Measurements from ENCODE around the gene PKNOX2.

PKNOX2 gene

DNA sequence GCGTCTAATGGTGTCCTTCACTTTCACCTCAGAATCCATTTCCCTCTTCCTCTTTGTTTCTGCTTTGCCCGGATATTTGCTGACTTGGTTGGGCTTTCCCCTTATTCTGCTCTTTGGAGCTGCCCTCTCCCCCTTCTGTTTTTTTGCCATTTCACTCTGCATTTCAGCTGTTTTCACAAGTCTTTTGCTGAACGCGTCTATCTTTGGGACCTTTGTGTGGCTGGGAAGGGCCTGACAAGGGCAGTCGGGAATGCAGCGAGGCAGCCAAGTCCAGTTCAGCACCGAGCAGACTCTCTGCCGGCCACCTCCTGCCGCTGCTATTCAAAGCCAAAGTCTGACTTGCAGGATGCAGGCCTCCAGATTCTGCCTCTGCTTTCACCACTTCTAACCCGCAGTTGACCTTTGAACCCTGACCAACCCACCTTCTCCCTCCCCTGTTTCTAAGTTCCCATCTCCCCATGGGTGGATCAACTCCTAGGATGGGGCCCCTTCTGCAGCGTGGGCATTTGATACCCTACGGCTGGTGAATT, 293.3 kb downstream of the PKNOX2 start:
- DNase-seq (ENCODE audit: insufficient read length) (no peak), FAIRE-seq (no peak)
- no peak for TF ChIP-seq TAF1 (IDR thresholded peaks at IDR 0.05; ENCODE audit: borderline replicate concordance, low read depth, low read length)
- no peak for TF ChIP-seq POLR2AphosphoS5 (IDR thresholded peaks at IDR 0.05; ENCODE audit: low read depth, low read length)
- TF ChIP-seq POLR2A (IDR thresholded peaks at IDR 0.05; ENCODE audit: low read depth, low read length), result no peak

DNA sequence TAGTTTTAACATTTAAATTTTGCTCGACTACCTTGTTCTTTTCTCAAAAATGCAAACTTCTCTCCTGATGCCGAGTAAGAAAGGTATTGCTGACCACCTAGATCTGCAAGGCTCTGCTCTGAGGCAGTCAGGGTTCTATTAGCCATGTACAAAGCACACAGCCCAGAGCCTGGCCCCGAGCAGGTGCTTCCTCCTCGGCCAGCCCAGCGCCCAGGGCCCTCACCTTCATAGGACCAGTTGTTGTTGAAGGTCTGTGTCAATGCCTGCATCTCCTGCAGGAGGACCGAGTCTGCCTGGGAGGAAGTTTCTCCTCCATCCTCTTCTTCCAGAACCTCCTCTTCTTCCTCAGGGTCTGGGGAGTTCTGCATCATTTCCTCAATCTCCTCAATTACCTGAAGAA, 295.7 kb downstream of the PKNOX2 start:
- TF ChIP-seq POLR2A (IDR thresholded peaks at IDR 0.05; ENCODE audit: low read depth, low read length), result no peak
- TF ChIP-seq TAF1 (IDR thresholded peaks at IDR 0.05; ENCODE audit: borderline replicate concordance, low read depth, low read length), result no peak
- TF ChIP-seq POLR2AphosphoS5 (IDR thresholded peaks at IDR 0.05; ENCODE audit: low read depth, low read length), result no peak
- no peak for DNase-seq (ENCODE audit: insufficient read length)
- no peak for FAIRE-seq

GRCh38 chr11:125463590-125464269, 299.2 kb downstream of the PKNOX2 start:
- TF ChIP-seq TAF1 (IDR thresholded peaks at IDR 0.05; ENCODE audit: borderline replicate concordance, low read depth, low read length) (no peak), POLR2AphosphoS5 (IDR thresholded peaks at IDR 0.05; ENCODE audit: low read depth, low read length) (no peak), POLR2A (IDR thresholded peaks at IDR 0.05; ENCODE audit: low read depth, low read length) (no peak)
- FAIRE-seq (no peak), DNase-seq (ENCODE audit: insufficient read length) (no peak)

GRCh38 chr11:125464270-125464662, 299.7 kb downstream of the PKNOX2 start:
- no peak for DNase-seq (ENCODE audit: insufficient read length)
- FAIRE-seq, result no peak
- TF ChIP-seq POLR2A (IDR thresholded peaks at IDR 0.05; ENCODE audit: low read depth, low read length), result no peak
- no peak for TF ChIP-seq TAF1 (IDR thresholded peaks at IDR 0.05; ENCODE audit: borderline replicate concordance, low read depth, low read length)
- TF ChIP-seq POLR2AphosphoS5 (IDR thresholded peaks at IDR 0.05; ENCODE audit: low read depth, low read length), result no peak

GRCh38 chr11:125464666-125465065, 300.1 kb downstream of the PKNOX2 start:
- TF ChIP-seq POLR2AphosphoS5 (IDR thresholded peaks at IDR 0.05; ENCODE audit: low read depth, low read length), result no peak
- no peak for TF ChIP-seq TAF1 (IDR thresholded peaks at IDR 0.05; ENCODE audit: borderline replicate concordance, low read depth, low read length)
- TF ChIP-seq POLR2A (IDR thresholded peaks at IDR 0.05; ENCODE audit: low read depth, low read length), result no peak
- FAIRE-seq, result no peak
- no peak for DNase-seq (ENCODE audit: insufficient read length)

DNA sequence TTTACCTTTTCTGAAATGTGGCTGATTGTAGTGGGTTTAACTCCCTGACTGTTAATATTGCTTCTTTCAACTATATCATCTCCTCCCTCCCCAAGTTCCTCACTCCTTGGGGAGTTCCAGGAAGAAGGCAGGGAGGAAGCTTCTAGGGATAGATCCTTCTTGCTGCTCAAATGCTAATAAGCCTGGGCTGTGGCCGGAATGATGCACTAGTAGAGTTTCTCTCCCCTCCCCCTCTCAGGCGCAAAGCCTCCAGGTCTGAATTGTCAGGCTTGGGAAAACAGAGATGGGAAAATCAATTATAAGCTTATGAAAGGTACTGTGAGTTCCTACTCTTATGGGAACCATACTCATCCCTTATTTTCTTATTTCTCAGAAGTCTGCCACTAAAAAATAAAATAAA, 300.7 kb downstream of the PKNOX2 start:
- DNase-seq (ENCODE audit: insufficient read length) (no peak), FAIRE-seq (no peak)
- TF ChIP-seq POLR2AphosphoS5 (IDR thresholded peaks at IDR 0.05; ENCODE audit: low read depth, low read length) (no peak), POLR2A (IDR thresholded peaks at IDR 0.05; ENCODE audit: low read depth, low read length) (no peak), TAF1 (IDR thresholded peaks at IDR 0.05; ENCODE audit: borderline replicate concordance, low read depth, low read length) (no peak)

- FAIRE-seq, result no peak
- no peak for DNase-seq (ENCODE audit: insufficient read length)
- TF ChIP-seq POLR2A (IDR thresholded peaks at IDR 0.05; ENCODE audit: low read depth, low read length) (no peak), TAF1 (IDR thresholded peaks at IDR 0.05; ENCODE audit: borderline replicate concordance, low read depth, low read length) (no peak), POLR2AphosphoS5 (IDR thresholded peaks at IDR 0.05; ENCODE audit: low read depth, low read length) (no peak)
Observed at GRCh38 chr11:125465701-125466100, 301.1 kb downstream of the PKNOX2 start.

- DNase-seq (ENCODE audit: insufficient read length), result no peak
- TF ChIP-seq TAF1 (IDR thresholded peaks at IDR 0.05; ENCODE audit: borderline replicate concordance, low read depth, low read length) (no peak), POLR2A (IDR thresholded peaks at IDR 0.05; ENCODE audit: low read depth, low read length) (no peak), POLR2AphosphoS5 (IDR thresholded peaks at IDR 0.05; ENCODE audit: low read depth, low read length) (no peak)
- FAIRE-seq, result no peak
Observed at GRCh38 chr11:125468025-125468424, 303.5 kb downstream of the PKNOX2 start.

GRCh38 chr11:125468852-125469251, 304.3 kb downstream of the PKNOX2 start:
- FAIRE-seq (no peak), DNase-seq (ENCODE audit: insufficient read length) (no peak)
- no peak for TF ChIP-seq POLR2AphosphoS5 (IDR thresholded peaks at IDR 0.05; ENCODE audit: low read depth, low read length)
- TF ChIP-seq TAF1 (IDR thresholded peaks at IDR 0.05; ENCODE audit: borderline replicate concordance, low read depth, low read length), result no peak
- no peak for TF ChIP-seq POLR2A (IDR thresholded peaks at IDR 0.05; ENCODE audit: low read depth, low read length)

DNA sequence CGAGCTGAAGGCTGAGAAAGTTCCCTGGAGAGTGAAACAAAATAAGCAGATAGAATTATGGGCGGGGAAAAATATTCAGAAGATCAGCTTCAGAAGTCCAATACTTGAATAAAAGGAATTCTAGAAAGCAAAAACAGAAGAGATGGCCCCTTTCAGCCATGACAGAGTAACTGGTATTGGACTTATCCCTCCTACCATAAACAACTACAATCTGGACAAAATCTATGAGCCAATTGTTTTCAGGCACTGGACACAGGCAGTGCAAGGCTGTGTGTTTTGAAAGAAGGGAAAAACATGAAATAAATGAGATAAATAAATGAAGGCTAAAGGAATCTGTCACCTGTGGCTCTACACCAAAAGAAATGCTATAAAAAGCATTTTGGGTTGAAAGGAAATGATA, 305.8 kb downstream of the PKNOX2 start:
- no peak for DNase-seq (ENCODE audit: insufficient read length)
- TF ChIP-seq POLR2AphosphoS5 (IDR thresholded peaks at IDR 0.05; ENCODE audit: low read depth, low read length), result no peak
- no peak for TF ChIP-seq POLR2A (IDR thresholded peaks at IDR 0.05; ENCODE audit: low read depth, low read length)
- TF ChIP-seq TAF1 (IDR thresholded peaks at IDR 0.05; ENCODE audit: borderline replicate concordance, low read depth, low read length), result no peak
- FAIRE-seq, result no peak

GRCh38 chr11:125476721-125477120, 312.2 kb downstream of the PKNOX2 start:
- no peak for DNase-seq (ENCODE audit: insufficient read length)
- no peak for TF ChIP-seq POLR2A (IDR thresholded peaks at IDR 0.05; ENCODE audit: low read depth, low read length)
- TF ChIP-seq POLR2AphosphoS5 (IDR thresholded peaks at IDR 0.05; ENCODE audit: low read depth, low read length), result no peak
- no peak for TF ChIP-seq TAF1 (IDR thresholded peaks at IDR 0.05; ENCODE audit: borderline replicate concordance, low read depth, low read length)
- FAIRE-seq, result no peak

- DNase-seq (ENCODE audit: insufficient read length) (no peak), FAIRE-seq (no peak)
- TF ChIP-seq POLR2AphosphoS5 (IDR thresholded peaks at IDR 0.05; ENCODE audit: low read depth, low read length), result no peak
- TF ChIP-seq POLR2A (IDR thresholded peaks at IDR 0.05; ENCODE audit: low read depth, low read length), result no peak
- no peak for TF ChIP-seq TAF1 (IDR thresholded peaks at IDR 0.05; ENCODE audit: borderline replicate concordance, low read depth, low read length)
Observed at GRCh38 chr11:125479137-125479536, 314.6 kb downstream of the PKNOX2 start.

Data from GM12892 (cell line).